Adrenal gland (tissue), 5 donors: ENCODE data around the gene TLK2.

Source experiments
- POLR2A ChIP-seq, 2 donors: fragments of 450-650 bp; IDR thresholded peaks; one replicate each; pipeline ENCODE4 v1.6.1; 2017; ENCODE audit warnings: antibody characterized with exemption in 2 of 2, mild to moderate bottlenecking in 2 of 2, moderate library complexity in 1 of 2
- TF ChIP-seq, protein P1 (sequence below), 6 experiments: fragments of 450-650 bp in 4 of 6; fragments of 200-600 bp in 2 of 6; sonication (generic) in 1 of 6; IDR thresholded peaks; 1 replicate in 5 of 6; 2 replicates in 1 of 6; pipeline versions ENCODE4 v1.5.1 to v1.8.0; 2016 to 2021; ENCODE audit warnings: antibody characterized with exemption in 6 of 6, mild to moderate bottlenecking in 2 of 6, moderate library complexity in 1 of 6
- donor health status: DM: no; HTN: no; CAD: no.

- TF ChIP-seq POLR2A (IDR thresholded peaks at IDR 0.05) = no peak
- TF ChIP-seq, protein P1, sequence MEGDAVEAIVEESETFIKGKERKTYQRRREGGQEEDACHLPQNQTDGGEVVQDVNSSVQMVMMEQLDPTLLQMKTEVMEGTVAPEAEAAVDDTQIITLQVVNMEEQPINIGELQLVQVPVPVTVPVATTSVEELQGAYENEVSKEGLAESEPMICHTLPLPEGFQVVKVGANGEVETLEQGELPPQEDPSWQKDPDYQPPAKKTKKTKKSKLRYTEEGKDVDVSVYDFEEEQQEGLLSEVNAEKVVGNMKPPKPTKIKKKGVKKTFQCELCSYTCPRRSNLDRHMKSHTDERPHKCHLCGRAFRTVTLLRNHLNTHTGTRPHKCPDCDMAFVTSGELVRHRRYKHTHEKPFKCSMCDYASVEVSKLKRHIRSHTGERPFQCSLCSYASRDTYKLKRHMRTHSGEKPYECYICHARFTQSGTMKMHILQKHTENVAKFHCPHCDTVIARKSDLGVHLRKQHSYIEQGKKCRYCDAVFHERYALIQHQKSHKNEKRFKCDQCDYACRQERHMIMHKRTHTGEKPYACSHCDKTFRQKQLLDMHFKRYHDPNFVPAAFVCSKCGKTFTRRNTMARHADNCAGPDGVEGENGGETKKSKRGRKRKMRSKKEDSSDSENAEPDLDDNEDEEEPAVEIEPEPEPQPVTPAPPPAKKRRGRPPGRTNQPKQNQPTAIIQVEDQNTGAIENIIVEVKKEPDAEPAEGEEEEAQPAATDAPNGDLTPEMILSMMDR (IDR thresholded peaks at IDR 0.05) = no peak
Measured at GRCh38 chr17:62576382-62576781, 97.8 kb downstream of the TLK2 start.
